Osteoblast (primary cell): ENCODE measurements around the gene JPH2. TPM values are rescaled to one million over a fixed set of nuclear protein-coding genes. Genes with fewer than 3 reads are reported as not detected.
"Not testable (repeated sequence)": the region's sequence is repeated elsewhere in the genome, so short reads cannot be mapped to it uniquely, and the experiment has no call there.

Experiments used
- DNase-seq: peaks from one replicate; pipeline ENCODE4 v3.0.0; 2011; ENCODE audit warnings: low spot score, mixed read lengths; ENCODE audit not compliant: insufficient read length; ENCODE audit errors: missing footprints
- H2AFZ ChIP-seq: 2 replicates; pipeline ENCODE4 v1.6.0; 2011; ENCODE audit warnings: mild to moderate bottlenecking, low read length
- H3K27ac ChIP-seq: 2 replicates; pipeline ENCODE4 v1.5.1; 2011; ENCODE audit warnings: mild to moderate bottlenecking, low read depth, low read length, moderate library complexity
- H3K27me3 ChIP-seq: 2 replicates; pipeline ENCODE4 v1.6.0; 2012; ENCODE audit warnings: mild to moderate bottlenecking, control low read depth, inconsistent platforms, low read length, moderate library complexity; ENCODE audit not compliant: insufficient read depth
- H3K36me3 ChIP-seq: 2 replicates; pipeline ENCODE4 v1.5.1; 2011; ENCODE audit warnings: mild to moderate bottlenecking, low read length, control low read depth, moderate library complexity; ENCODE audit not compliant: insufficient read depth
- H3K4me1 ChIP-seq: 2 replicates; pipeline ENCODE4 v1.5.1; 2011; ENCODE audit warnings: mild to moderate bottlenecking, low read length, control low read depth, moderate library complexity; ENCODE audit not compliant: insufficient read depth
- H3K4me2 ChIP-seq: 2 replicates; pipeline ENCODE4 v1.6.0; 2011; ENCODE audit warnings: mild to moderate bottlenecking, low read length; ENCODE audit not compliant: insufficient read depth
- H3K4me3 ChIP-seq: fragments of 200-600 bp; sonication (generic); 3 replicates; pipeline ENCODE4 v1.5.1; 2012; ENCODE audit warnings: mild to moderate bottlenecking, low read length, inconsistent platforms; ENCODE audit not compliant: insufficient read depth
- H3K79me2 ChIP-seq: 2 replicates; pipeline ENCODE4 v1.6.0; 2012; ENCODE audit warnings: mild to moderate bottlenecking, low read length, control low read depth, inconsistent platforms; ENCODE audit not compliant: insufficient read depth
- H3K9me3 ChIP-seq: 2 replicates; pipeline ENCODE4 v1.5.1; 2011; ENCODE audit warnings: low read depth, low read length, control low read depth
- H4K20me1 ChIP-seq: 2 replicates; pipeline ENCODE4 v1.6.0; 2012; ENCODE audit warnings: mild to moderate bottlenecking, low read length, control low read depth; ENCODE audit not compliant: insufficient read depth
- total RNA-seq: library from RNA; depleted of rRNA; stranded (reverse); fragments of >200 nt; gene quantifications from 2 replicates; pipeline ENCODE4 v1.2.3, GENCODE V29; 2012
- TF ChIP-seq, protein P1 (sequence below): IDR thresholded peaks from 2 replicates; pipeline ENCODE4 v1.5.1; 2011; ENCODE audit warnings: mild to moderate bottlenecking, low read depth, low read length, moderate library complexity; ENCODE audit errors: extremely low read depth

JPH2 gene
- total RNA-seq, 1 donor: 2.2 TPM

- H3K36me3 ChIP-seq, H3K9me3 ChIP-seq, H3K4me2 ChIP-seq, H3K79me2 ChIP-seq, H3K4me3 ChIP-seq, H3K27me3 ChIP-seq, H4K20me1 ChIP-seq, H2AFZ ChIP-seq, H3K27ac ChIP-seq: not testable (repeated sequence)
- peak; percentile 78 for DNase-seq
- TF ChIP-seq, protein P1, sequence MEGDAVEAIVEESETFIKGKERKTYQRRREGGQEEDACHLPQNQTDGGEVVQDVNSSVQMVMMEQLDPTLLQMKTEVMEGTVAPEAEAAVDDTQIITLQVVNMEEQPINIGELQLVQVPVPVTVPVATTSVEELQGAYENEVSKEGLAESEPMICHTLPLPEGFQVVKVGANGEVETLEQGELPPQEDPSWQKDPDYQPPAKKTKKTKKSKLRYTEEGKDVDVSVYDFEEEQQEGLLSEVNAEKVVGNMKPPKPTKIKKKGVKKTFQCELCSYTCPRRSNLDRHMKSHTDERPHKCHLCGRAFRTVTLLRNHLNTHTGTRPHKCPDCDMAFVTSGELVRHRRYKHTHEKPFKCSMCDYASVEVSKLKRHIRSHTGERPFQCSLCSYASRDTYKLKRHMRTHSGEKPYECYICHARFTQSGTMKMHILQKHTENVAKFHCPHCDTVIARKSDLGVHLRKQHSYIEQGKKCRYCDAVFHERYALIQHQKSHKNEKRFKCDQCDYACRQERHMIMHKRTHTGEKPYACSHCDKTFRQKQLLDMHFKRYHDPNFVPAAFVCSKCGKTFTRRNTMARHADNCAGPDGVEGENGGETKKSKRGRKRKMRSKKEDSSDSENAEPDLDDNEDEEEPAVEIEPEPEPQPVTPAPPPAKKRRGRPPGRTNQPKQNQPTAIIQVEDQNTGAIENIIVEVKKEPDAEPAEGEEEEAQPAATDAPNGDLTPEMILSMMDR: peak; percentile 71
- peaks cover 15% of the 10 kb centered on the region for H3K4me1 ChIP-seq
These were observed 3.3 kb upstream of the JPH2 start for GRCh38 chr20:44190197-44190852.

DNA sequence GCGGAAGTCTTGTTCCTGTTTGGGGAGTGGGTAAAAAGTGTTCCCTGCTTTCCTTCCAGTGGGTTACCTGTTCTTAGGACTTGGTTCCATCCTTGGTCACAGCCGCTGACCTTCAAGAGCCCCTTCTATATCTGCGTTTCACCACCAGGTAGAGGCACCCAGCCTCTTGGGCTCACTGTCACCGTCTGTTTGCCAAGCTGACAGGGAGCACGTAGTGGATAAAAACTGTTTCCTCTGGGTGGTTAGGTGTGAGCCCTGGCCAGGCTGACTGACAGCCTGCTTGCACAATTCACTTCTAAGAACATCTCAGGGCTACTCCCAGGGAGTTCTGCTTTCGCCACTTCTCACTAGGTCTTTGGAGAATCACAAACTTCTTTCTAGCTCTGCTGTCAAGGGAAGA is 1.8 kb upstream of the JPH2 start:
- no peak overlapping the region for H2AFZ ChIP-seq
- no peaks in the 10 kb centered on the region for H3K79me2 ChIP-seq
- H3K27ac ChIP-seq: no peak overlapping the region
- H3K4me1 ChIP-seq: peaks cover 15% of the 10 kb centered on the region
- no peak for DNase-seq
- no peak overlapping the region for H3K4me3 ChIP-seq
- H4K20me1 ChIP-seq: no peaks in the 10 kb centered on the region
- no peaks in the 10 kb centered on the region for H3K27me3 ChIP-seq
- no peaks in the 10 kb centered on the region for H3K9me3 ChIP-seq
- H3K4me2 ChIP-seq: no peak overlapping the region
- no peaks in the 10 kb centered on the region for H3K36me3 ChIP-seq
- TF ChIP-seq, protein P1: no peak

GRCh38 chr20:44187772-44188709 is 1.1 kb upstream of the JPH2 start:
- Histone ChIP-seq H3K4me3 (peak overlapping the region; percentile 67), H3K27ac (peak overlapping the region; percentile 20), H3K9me3 (no peaks in the 10 kb centered on the region), H3K79me2 (no peaks in the 10 kb centered on the region), H3K36me3 (no peaks in the 10 kb centered on the region), H4K20me1 (no peaks in the 10 kb centered on the region), H3K4me2 (peak overlapping the region; percentile 90), H2AFZ (peak overlapping the region; percentile 75), H3K4me1 (peaks cover 15% of the 10 kb centered on the region), H3K27me3 (no peaks in the 10 kb centered on the region)
- TF ChIP-seq, protein P1: no peak
- no peak for DNase-seq

GRCh38 chr20:44186674-44187053 is 324 bp downstream of the JPH2 start:
- Histone ChIP-seq H3K4me1 (peaks cover 15% of the 10 kb centered on the region), H3K36me3 (no peaks in the 10 kb centered on the region), H2AFZ (peak overlapping the region; percentile 75), H3K27me3 (no peaks in the 10 kb centered on the region), H3K4me3 (peak overlapping the region; percentile 67), H3K4me2 (peak overlapping the region; percentile 90), H3K79me2 (no peaks in the 10 kb centered on the region), H3K27ac (no peak overlapping the region), H4K20me1 (no peaks in the 10 kb centered on the region), H3K9me3 (no peaks in the 10 kb centered on the region)
- no peak for DNase-seq
- TF ChIP-seq, protein P1: no peak
